NCI-H526 (cell line): ENCODE results near the gene CTRB2.
"Not testable (repeated sequence)": the region's sequence is repeated elsewhere in the genome, so short reads cannot be mapped to it uniquely, and the experiment has no call there.

Experiments used
- DNase-seq, 2 experiments: peaks; one replicate each; lab custom pipeline; 2025; lab: John Stamatoyannopoulos, UW

CTRB2 gene

GRCh38 chr16:75227361-75228142, 20.6 kb upstream of the CTRB2 start:
- no peak for DNase-seq

- no peak for DNase-seq
Measured at GRCh38 chr16:75226550-75227360, 19.8 kb upstream of the CTRB2 start.

GRCh38 chr16:75225678-75226515, 18.9 kb upstream of the CTRB2 start:
- DNase-seq = no peak

- no peak for DNase-seq
Measured at GRCh38 chr16:75225092-75225491, 18.1 kb upstream of the CTRB2 start.

GRCh38 chr16:75224306-75225082, 17.5 kb upstream of the CTRB2 start:
- DNase-seq = no peak

GRCh38 chr16:75223129-75223528, 16.2 kb upstream of the CTRB2 start:
- DNase-seq = not testable (repeated sequence)

GRCh38 chr16:75222271-75222783, 15.4 kb upstream of the CTRB2 start:
- DNase-seq = no peak

GRCh38 chr16:75219838-75220237, 12.9 kb upstream of the CTRB2 start:
- DNase-seq = no peak

- no peak for DNase-seq
Measured at GRCh38 chr16:75219088-75219487, 12.1 kb upstream of the CTRB2 start.

- no peak for DNase-seq
Measured at GRCh38 chr16:75218256-75219076, 11.5 kb upstream of the CTRB2 start, which contains the start of gene CTRB1. TSS of gene CTRB1 (plus strand) at chr16:75218988. CDS start at chr16:75219008, 20 bp downstream.

- no peak for DNase-seq
Measured at GRCh38 chr16:75217389-75217851, 10.5 kb upstream of the CTRB2 start.

GRCh38 chr16:75216576-75216975, 9.6 kb upstream of the CTRB2 start:
- no peak for DNase-seq

GRCh38 chr16:75216127-75216526, 9.2 kb upstream of the CTRB2 start:
- no peak for DNase-seq

- not testable (repeated sequence) for DNase-seq
Measured at GRCh38 chr16:75211286-75211685, 4.3 kb upstream of the CTRB2 start.

GRCh38 chr16:75209944-75210343, 3.0 kb upstream of the CTRB2 start:
- no peak for DNase-seq

- DNase-seq = not testable (repeated sequence)
Measured at GRCh38 chr16:75209514-75209913, 2.6 kb upstream of the CTRB2 start.

- no peak for DNase-seq
Measured at GRCh38 chr16:75208861-75209505, 2.0 kb upstream of the CTRB2 start.

- no peak for DNase-seq
Measured at GRCh38 chr16:75208242-75208825, 1.4 kb upstream of the CTRB2 start.

GRCh38 chr16:75207831-75208230, 870 bp upstream of the CTRB2 start:
- DNase-seq = no peak
